ENCODE data around the gene NRP2.

- no peak for TF ChIP-seq CTCF (IDR thresholded peaks at IDR 0.05)
- TF ChIP-seq POLR2A (IDR thresholded peaks at IDR 0.05) = no peak
Measured at GRCh38 chr2:205717175-205717846, 35.0 kb downstream of the NRP2 start.

Measured in Peyer's patch (tissue), 4 donors.